Midbrain (tissue), 1 donor: ENCODE measurements around the gene CLK4.

Source experiments
- DNase-seq: peaks from one replicate; lab custom pipeline; 2025; lab: John Stamatoyannopoulos, UW

CLK4 gene

GRCh38 chr5:178626484-178627258, at the start of gene CLK4:
Gene CLK4 (minus strand): TSS chr5:178627050. CDS start chr5:178623416, 3,634 bp downstream.
- peak; percentile 95 for DNase-seq

GRCh38 chr5:178675922-178676321, 49.1 kb upstream of the CLK4 start:
- no peak for DNase-seq

GRCh38 chr5:178674334-178674733, 47.5 kb upstream of the CLK4 start:
- no peak for DNase-seq

GRCh38 chr5:178673801-178674295, 47.0 kb upstream of the CLK4 start:
- no peak for DNase-seq

- DNase-seq: no peak
Observed at GRCh38 chr5:178672630-178673029, 45.8 kb upstream of the CLK4 start.

- DNase-seq: no peak
Observed at GRCh38 chr5:178671602-178672144, 44.8 kb upstream of the CLK4 start.

- DNase-seq: no peak
Observed at GRCh38 chr5:178670351-178670885, 43.6 kb upstream of the CLK4 start.

GRCh38 chr5:178668579-178668978, 41.7 kb upstream of the CLK4 start:
- DNase-seq: no peak

GRCh38 chr5:178667688-178668087, 40.8 kb upstream of the CLK4 start:
- no peak for DNase-seq

GRCh38 chr5:178667101-178667500, 40.3 kb upstream of the CLK4 start:
- no peak for DNase-seq

- no peak for DNase-seq
Observed at GRCh38 chr5:178664141-178664540, 37.3 kb upstream of the CLK4 start.

GRCh38 chr5:178662541-178662860, 35.7 kb upstream of the CLK4 start:
- no peak for DNase-seq

DNA sequence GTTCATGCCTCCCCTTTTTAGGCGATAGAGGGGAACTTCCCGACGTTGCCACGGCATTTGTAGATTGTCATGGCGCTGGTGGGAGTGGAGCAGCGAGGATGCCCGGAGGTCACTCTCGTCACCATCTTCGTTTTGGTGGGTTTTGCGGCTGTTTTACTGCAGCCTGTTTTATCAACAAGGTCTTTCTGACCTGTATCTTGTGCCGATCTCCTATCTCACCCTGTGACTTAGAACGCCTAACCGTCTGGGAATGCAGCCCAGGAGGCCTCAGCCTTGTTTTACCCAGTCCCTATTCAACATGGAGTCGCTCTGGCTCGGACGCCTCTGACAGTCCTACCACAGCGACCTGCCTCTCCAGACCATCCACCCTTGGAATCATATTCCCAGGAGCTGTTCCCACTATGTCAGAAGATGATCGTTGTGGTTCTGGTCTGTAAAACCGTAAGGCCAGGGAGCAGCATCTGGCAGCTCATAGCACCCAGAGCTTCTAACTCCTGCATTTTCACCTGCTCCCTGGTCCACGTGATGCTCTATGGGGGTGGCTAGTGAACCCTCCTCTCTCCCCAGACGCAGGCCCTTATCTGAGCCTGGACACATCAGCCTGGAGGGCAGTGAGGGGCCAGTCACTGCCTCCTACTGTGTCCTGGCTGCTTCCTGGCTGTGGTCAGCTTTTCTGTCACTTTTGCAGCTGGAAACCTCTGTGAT, 35.1 kb upstream of the CLK4 start:
- DNase-seq: no peak

DNA sequence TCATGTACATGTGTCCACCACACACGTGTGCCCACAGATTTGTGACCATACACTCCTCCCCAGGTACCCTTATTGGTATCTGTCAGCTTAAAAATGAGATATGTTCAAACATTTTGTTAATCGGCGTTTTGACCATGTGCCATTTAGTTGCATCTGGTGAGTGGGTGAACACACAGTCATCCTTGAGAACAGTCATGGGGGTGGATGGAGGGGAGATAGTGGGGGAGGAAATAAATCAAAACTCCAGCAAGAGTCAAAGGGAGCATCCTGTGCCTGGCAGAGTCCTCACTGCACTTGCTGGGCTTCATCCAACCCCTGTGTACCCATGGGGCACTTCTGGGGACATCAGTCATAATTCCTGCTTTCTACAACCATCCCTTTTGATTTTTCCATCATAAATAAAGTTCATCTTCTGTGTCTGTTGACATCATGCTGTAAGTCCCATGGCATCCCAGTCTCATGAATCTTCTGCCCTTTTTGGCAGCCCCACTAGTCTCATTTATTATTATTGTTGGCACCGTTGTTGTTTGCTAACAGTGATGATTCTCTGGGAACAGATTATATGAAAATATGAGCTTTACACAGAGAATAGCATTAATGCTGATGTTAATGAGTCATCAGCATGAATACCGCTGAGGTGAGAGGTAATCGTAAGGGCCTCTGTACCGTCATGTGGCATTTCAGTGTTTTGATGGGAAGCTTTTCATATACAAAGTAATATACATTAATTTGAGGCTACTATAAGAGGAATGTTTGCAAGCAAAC, 24.4 kb upstream of the CLK4 start:
- DNase-seq: no peak

- DNase-seq: no peak
Observed at GRCh38 chr5:178650214-178650613, 23.4 kb upstream of the CLK4 start.

DNA sequence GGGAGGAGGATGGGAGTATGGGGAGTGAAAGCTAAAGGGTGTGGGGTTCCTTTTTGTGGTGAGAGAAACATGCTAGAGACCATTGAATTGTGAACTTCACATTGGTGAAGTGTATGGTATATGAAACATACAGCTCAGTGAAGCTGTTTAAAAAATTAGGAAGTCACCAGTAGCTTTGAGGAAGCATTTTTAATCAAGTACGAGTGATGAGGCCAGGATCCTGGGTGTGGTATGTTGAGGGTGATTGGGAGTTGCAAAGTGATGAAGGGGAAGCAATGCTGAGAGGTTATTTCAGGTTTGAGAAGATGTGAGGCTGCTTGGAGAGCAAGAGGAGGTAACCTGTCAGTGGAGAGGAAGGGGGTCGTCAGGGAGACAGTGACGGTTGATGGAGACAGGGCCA, 22.7 kb upstream of the CLK4 start:
- no peak for DNase-seq

- DNase-seq: no peak
Observed at GRCh38 chr5:178644826-178645545, 18.1 kb upstream of the CLK4 start.

DNA sequence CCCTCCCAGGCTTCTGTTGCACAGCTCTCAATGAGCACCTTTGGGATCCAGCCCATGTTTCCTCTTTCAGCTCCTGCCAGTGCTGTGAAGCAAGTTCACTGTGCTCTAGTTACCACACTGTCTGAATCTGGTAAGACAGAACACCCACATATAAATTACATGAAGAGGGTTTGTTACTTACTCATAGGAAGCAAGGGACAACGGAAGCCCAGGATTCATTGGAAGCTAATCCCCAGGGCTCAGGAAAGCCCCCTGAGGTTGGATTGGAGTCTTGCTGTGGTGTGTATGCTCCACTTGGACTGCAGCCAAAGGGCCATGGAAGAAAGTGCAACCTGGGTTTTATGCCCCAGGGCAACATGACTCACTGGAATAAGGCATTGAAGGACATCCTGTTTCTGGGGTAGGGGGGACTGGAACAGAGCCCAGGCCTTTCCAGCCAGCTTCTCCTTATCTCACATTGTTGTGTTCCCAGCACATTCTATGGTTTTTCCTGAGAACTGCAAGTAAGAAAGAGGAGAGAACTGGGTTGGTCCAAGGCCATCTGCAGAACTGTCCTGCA, 15.6 kb upstream of the CLK4 start:
- DNase-seq: no peak

DNA sequence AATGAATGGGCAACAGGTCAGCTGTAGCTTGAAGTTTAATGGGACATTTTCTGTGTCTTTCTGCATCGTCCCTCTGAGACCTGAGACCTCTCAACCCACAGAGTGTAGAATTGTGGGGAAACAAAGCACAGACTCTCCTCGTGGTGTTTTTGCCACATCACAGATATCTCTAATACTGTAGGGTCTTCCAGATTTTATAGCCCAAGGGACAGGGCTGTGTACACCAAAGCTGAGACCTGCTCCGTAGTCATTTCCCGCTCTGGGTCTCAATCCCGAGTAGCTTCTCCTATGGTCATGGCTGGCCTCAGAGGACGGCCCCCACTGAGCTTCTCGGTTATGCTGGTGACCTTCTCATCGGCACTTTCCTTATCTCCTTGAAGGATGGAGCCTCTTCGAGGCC, 14.9 kb upstream of the CLK4 start:
- DNase-seq: no peak

- DNase-seq: no peak
Observed at GRCh38 chr5:178640331-178641045, 13.6 kb upstream of the CLK4 start.
